Measurements from ENCODE around the gene NMT1.

NMT1 gene

GRCh38 chr17:45104907-45105624, 43.9 kb downstream of the NMT1 start:
- no peak for DNase-seq (ENCODE audit: low spot score)

GRCh38 chr17:45106096-45106495, 45.0 kb downstream of the NMT1 start:
- DNase-seq (ENCODE audit: low spot score) = no peak

GRCh38 chr17:45106582-45106981, 45.5 kb downstream of the NMT1 start:
- DNase-seq (ENCODE audit: low spot score) = no peak

- no peak for DNase-seq (ENCODE audit: low spot score)
Measured at GRCh38 chr17:45107293-45108010, 46.3 kb downstream of the NMT1 start.

GRCh38 chr17:45108051-45108450, 46.9 kb downstream of the NMT1 start:
- no peak for DNase-seq (ENCODE audit: low spot score)

- no peak for DNase-seq (ENCODE audit: low spot score)
Measured at GRCh38 chr17:45108595-45109521, 47.7 kb downstream of the NMT1 start.

- no peak for DNase-seq (ENCODE audit: low spot score)
Measured at GRCh38 chr17:45110676-45111611, 49.8 kb downstream of the NMT1 start.

- no peak for DNase-seq (ENCODE audit: low spot score)
Measured at GRCh38 chr17:45111850-45112249, 50.7 kb downstream of the NMT1 start.

- DNase-seq (ENCODE audit: low spot score) = no peak
Measured at GRCh38 chr17:45112559-45113423, 51.7 kb downstream of the NMT1 start.

- DNase-seq (ENCODE audit: low spot score) = no peak
Measured at GRCh38 chr17:45113424-45113754, 52.3 kb downstream of the NMT1 start.

GRCh38 chr17:45114117-45114932, 53.2 kb downstream of the NMT1 start:
- no peak for DNase-seq (ENCODE audit: low spot score)

- no peak for DNase-seq (ENCODE audit: low spot score)
Measured at GRCh38 chr17:45115015-45115625, 54.0 kb downstream of the NMT1 start.

- DNase-seq (ENCODE audit: low spot score) = no peak
Measured at GRCh38 chr17:45115871-45116270, 54.8 kb downstream of the NMT1 start.

- no peak for DNase-seq (ENCODE audit: low spot score)
Measured at GRCh38 chr17:45116434-45117016, 55.4 kb downstream of the NMT1 start.

- DNase-seq (ENCODE audit: low spot score) = no peak
Measured at GRCh38 chr17:45117334-45117733, 56.2 kb downstream of the NMT1 start.

GRCh38 chr17:45117848-45118646, 56.9 kb downstream of the NMT1 start:
- no peak for DNase-seq (ENCODE audit: low spot score)

- DNase-seq (ENCODE audit: low spot score) = no peak
Measured at GRCh38 chr17:45118691-45119090, 57.6 kb downstream of the NMT1 start.

- no peak for DNase-seq (ENCODE audit: low spot score)
Measured at GRCh38 chr17:45119964-45120363, 58.8 kb downstream of the NMT1 start.
